Activated CD4-positive, alpha-beta T cell treated with anti-CD3 and anti-CD28 coated beads, Interleukin-2, amount 10 ng/mL, durations not matched to agents 24 days and 14 days (primary cell): ENCODE data around the gene EPPIN. TPM values are rescaled to one million over a fixed set of nuclear protein-coding genes. Genes with fewer than 3 reads are reported as not detected.

ENCODE experiments used
- DNase-seq: peaks from one replicate; pipeline ENCODE4 v3.0.0; 2022
- H3K27ac Mint-ChIP-seq: one replicate; pipeline ENCODE4 v1.8.0; 2022; ENCODE audit warnings: mild to moderate bottlenecking, mixed read lengths
- H3K27me3 Mint-ChIP-seq: one replicate; pipeline ENCODE4 v1.8.0; 2022; ENCODE audit warnings: mixed read lengths
- H3K36me3 Mint-ChIP-seq: one replicate; pipeline ENCODE4 v1.8.0; 2022; ENCODE audit warnings: low read depth, mild to moderate bottlenecking, mixed read lengths
- H3K4me1 Mint-ChIP-seq: one replicate; pipeline ENCODE4 v1.8.0; 2021; ENCODE audit warnings: mixed read lengths
- H3K4me3 Mint-ChIP-seq: one replicate; pipeline ENCODE4 v1.8.0; 2022; ENCODE audit warnings: mild to moderate bottlenecking, moderate library complexity, mixed read lengths
- H3K9me3 Mint-ChIP-seq: one replicate; pipeline ENCODE4 v1.8.0; 2021; ENCODE audit warnings: mixed read lengths
- intact Hi-C: fragments of 100-400 bp; cut with micrococcal nuclease; formaldehyde crosslinking; loops from one replicate; pipeline ENCODE4 v1.15.1; 2023
- total RNA-seq: library from RNA; stranded (reverse); gene quantifications from 2 replicates; pipeline ENCODE4 v1.2.3, GENCODE V29; 2022

EPPIN gene
- total RNA-seq, 1 donor from 2014 or later, result not detected

DNA sequence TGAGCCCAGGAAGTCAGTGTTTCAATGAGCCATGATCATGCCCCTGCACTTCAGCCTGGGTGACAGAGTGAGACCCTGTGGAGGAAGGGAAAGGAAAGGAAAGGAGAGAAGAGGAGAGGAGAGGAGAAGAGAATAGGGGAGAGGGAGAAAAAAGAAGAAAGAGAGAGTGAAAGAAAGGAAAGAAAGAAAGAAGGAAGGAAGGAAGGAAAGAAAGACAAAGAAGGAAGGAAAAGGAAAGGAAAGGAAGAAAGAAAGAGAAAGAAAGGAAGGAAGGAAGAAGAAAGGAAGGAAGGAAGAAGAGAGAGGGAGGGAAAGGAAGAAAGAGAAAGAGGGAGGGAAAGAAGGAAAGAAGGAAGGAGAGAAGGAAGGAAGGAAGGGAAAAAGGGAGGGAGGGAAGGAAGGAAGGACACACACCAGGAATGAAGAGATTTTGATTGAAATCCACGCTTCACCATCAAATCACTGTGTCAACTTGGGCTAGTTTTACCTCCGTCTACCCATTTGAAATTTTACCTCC, 17.6 kb upstream of the EPPIN start:
- no peak overlapping the region for H3K27ac Mint-ChIP-seq
- no peak for DNase-seq
- peaks cover 8% of the 10 kb centered on the region for H3K27me3 Mint-ChIP-seq
- H3K9me3 Mint-ChIP-seq, result peaks cover 3% of the 10 kb centered on the region
- H3K4me3 Mint-ChIP-seq, result no peak overlapping the region
- no peaks in the 10 kb centered on the region for H3K36me3 Mint-ChIP-seq
- intact Hi-C loops, result no loop called here
- H3K4me1 Mint-ChIP-seq, result no peaks in the 10 kb centered on the region

DNA sequence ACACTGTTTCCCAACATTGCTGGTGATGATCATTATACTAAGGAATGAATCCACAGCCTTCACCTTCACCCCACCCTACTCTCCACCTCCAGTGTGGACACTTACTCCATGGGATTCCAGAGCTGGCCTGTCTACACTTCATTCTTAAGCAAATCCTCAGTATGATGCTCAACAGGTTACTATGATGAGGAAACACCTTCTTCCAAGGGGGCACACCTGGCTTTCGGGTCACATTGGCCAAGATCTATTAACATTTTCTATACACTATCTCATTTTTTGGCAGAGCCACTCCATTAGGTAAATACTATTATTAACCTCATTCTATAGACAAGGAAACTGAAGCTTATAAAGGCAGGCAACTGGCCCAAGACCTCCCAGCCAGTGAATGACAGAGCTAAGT, 8.0 kb upstream of the EPPIN start:
- DNase-seq, result no peak
- H3K27me3 Mint-ChIP-seq, result peaks cover 3% of the 10 kb centered on the region
- H3K27ac Mint-ChIP-seq, result no peak overlapping the region
- H3K9me3 Mint-ChIP-seq, result no peaks in the 10 kb centered on the region
- H3K36me3 Mint-ChIP-seq, result no peaks in the 10 kb centered on the region
- intact Hi-C loops, result no loop called here
- H3K4me3 Mint-ChIP-seq, result no peak overlapping the region
- no peaks in the 10 kb centered on the region for H3K4me1 Mint-ChIP-seq

DNA sequence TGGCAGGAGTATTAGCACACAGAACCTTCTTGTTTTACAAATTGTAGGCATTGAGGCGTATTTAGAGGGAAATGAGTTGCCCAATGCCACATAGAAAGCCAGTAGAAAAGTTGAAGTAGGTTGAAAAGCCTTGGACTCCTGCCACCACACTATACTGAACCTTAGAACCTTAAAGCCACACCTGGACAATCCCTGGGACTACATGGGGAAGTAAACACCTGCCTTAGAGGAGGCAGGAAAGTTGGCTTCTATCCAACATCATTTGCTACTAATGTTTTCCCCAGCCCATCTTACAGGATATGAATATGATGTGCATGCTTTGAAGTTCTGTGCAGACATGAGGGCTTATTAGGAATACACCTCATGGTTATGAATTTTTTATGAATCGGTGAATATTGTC, 5.3 kb upstream of the EPPIN start:
- no peak overlapping the region for H3K4me3 Mint-ChIP-seq
- H3K27me3 Mint-ChIP-seq, result peaks cover 13% of the 10 kb centered on the region
- DNase-seq, result no peak
- intact Hi-C loops, result no loop called here
- H3K36me3 Mint-ChIP-seq, result no peaks in the 10 kb centered on the region
- no peak overlapping the region for H3K27ac Mint-ChIP-seq
- no peaks in the 10 kb centered on the region for H3K9me3 Mint-ChIP-seq
- no peaks in the 10 kb centered on the region for H3K4me1 Mint-ChIP-seq

DNA sequence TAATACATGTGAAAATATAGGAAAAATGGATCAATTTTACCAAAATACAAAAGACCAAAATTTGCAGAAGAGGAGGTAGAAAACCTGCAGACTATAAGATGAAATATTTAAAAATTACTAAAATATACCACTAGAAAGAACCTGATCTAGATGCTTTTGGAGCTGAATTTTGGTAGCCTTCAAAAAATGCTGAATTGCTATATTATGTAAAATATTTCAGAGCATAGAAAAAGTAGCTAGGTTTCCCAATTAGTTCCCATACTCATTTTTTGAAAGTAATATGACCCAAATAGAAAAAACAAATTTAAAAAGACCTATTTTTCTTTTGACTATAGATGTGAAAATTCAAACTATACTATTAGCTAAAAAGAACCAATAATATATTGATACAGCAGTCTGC, 3.6 kb upstream of the EPPIN start:
- Mint-ChIP-seq H3K4me3 (no peak overlapping the region), H3K9me3 (no peaks in the 10 kb centered on the region), H3K27ac (no peak overlapping the region), H3K27me3 (peaks cover 17% of the 10 kb centered on the region), H3K36me3 (no peaks in the 10 kb centered on the region), H3K4me1 (no peaks in the 10 kb centered on the region)
- DNase-seq, result no peak
- intact Hi-C loops, result no loop called here

DNA sequence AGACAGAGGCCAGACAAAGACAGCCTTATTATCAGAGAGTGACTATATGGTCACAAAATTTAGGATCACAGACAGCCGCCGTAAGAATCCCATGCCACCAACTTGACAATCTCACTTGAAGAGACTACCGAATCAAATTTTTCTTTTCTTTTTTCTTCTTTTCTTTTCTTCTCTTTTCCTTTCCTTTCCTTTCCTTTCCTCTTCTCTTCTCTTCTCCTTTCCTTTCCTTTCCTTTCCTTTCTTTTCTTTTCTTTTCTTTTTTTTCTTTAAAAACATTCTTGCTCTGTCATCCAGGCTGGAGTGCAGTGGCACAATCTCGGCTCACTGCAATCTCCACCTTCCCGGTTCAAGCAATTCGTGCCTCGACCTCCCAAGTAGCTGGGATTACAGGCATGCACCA, 1.2 kb upstream of the EPPIN start:
- Mint-ChIP-seq H3K36me3 (no peaks in the 10 kb centered on the region), H3K4me3 (no peak overlapping the region), H3K9me3 (no peaks in the 10 kb centered on the region), H3K27ac (no peak overlapping the region), H3K27me3 (peaks cover 25% of the 10 kb centered on the region), H3K4me1 (no peaks in the 10 kb centered on the region)
- intact Hi-C loops, result no loop called here
- DNase-seq, result no peak

DNA sequence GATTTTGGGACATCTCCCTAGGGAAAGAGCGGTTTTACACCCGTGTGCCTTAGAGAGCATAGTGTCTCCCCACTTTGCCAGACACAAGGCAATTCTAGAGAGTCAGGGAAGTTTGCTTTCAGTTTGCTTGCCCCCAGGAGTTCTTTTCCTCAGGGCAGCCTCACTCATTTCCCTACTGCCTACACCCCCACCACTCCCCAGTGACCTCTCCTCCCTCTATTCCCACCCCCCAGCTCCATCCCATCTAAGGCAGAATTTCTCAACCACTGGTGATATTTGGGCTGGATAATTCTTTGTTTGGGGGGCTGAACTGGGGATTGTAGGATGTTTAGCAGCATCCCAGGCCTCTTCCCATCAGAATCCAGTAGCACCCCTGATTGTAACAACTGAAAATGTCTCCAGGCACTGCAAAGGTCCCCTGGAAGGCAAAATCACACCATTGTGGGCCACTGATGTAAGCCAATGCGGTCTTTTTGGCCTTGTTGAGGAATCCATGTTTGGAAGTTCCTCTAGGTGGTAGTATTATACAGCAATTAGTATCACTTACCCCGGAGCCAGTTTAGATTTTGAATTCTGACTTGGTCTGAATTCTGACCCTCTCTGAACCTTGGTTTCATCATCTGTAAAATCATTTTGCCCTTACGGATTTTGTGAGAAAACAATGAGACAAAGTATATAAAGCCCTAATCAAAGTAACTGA, 1.3 kb downstream of the EPPIN start:
- H3K4me1 Mint-ChIP-seq, result no peaks in the 10 kb centered on the region
- H3K27me3 Mint-ChIP-seq, result peaks cover 25% of the 10 kb centered on the region
- intact Hi-C loops, result loop anchor here (1.0 kb wide), 1 partner anchor 225 kb away; no protein-coding TSS in a partner anchor

DNA sequence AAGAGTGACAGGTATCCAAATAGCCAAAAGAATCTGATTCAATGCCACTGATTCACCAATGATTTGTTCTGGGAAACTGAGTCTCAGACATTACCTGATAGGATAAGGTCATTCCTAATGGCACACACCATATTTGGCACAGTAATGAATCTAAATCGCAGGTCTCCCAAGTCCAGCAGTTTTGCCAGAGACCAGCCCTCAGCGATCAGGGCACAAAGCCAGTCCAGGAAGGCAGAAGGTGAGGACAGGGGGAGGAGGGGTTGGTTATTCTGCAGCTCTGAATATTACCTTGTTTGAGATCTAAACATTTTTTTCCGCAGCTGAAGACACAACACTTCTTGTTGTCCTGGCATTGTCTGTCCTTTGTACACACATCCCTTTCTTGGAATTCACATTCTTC, 1.9 kb downstream of the EPPIN start:
- no peak overlapping the region for H3K27ac Mint-ChIP-seq
- no peak overlapping the region for H3K4me3 Mint-ChIP-seq
- intact Hi-C loops, result no loop called here
- no peak for DNase-seq
- no peaks in the 10 kb centered on the region for H3K4me1 Mint-ChIP-seq
- no peaks in the 10 kb centered on the region for H3K36me3 Mint-ChIP-seq
- no peaks in the 10 kb centered on the region for H3K9me3 Mint-ChIP-seq
- H3K27me3 Mint-ChIP-seq, result peaks cover 24% of the 10 kb centered on the region

More for the DNA sequence above, 1.3 kb downstream of the EPPIN start:
- DNase-seq, result no peak
- no peaks in the 10 kb centered on the region for H3K9me3 Mint-ChIP-seq
- H3K36me3 Mint-ChIP-seq, result no peaks in the 10 kb centered on the region
- H3K27ac Mint-ChIP-seq, result no peak overlapping the region
- H3K4me3 Mint-ChIP-seq, result no peak overlapping the region

DNA sequence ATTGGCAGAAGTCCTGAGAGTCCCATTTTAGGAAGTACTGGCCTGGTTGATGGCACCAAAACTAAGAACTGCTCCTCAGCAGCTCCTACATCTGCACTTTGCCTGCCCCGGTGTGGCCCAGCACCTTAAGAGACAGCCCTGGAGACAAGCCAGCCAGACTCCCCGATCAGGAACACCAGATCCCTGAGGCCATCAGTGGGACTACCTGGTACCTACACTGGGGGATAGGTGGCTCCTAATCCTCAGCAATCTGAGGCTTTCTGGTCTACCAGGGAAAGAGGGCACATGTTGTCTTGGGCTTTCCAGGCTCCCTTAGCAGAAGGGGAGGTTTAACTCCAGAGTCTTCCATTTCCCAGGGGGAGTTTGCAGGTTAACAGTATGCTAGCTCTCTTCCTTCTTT, 7.8 kb downstream of the EPPIN start, which contains the start of gene WFDC6:
Gene WFDC6, minus strand, starts transcription at position 101 of the 400 bp plus-strand sequence. Its CDS starts 75 bp downstream, at position 26.
- intact Hi-C loops, result no loop called here
- no peaks in the 10 kb centered on the region for H3K9me3 Mint-ChIP-seq
- no peaks in the 10 kb centered on the region for H3K4me1 Mint-ChIP-seq
- no peak for DNase-seq
- H3K27me3 Mint-ChIP-seq, result peaks cover 9% of the 10 kb centered on the region
- no peak within 1 kb of the TSS for H3K27ac Mint-ChIP-seq
- no peak within 1 kb of the TSS for H3K4me3 Mint-ChIP-seq
- no peaks in the 10 kb centered on the region for H3K36me3 Mint-ChIP-seq

DNA sequence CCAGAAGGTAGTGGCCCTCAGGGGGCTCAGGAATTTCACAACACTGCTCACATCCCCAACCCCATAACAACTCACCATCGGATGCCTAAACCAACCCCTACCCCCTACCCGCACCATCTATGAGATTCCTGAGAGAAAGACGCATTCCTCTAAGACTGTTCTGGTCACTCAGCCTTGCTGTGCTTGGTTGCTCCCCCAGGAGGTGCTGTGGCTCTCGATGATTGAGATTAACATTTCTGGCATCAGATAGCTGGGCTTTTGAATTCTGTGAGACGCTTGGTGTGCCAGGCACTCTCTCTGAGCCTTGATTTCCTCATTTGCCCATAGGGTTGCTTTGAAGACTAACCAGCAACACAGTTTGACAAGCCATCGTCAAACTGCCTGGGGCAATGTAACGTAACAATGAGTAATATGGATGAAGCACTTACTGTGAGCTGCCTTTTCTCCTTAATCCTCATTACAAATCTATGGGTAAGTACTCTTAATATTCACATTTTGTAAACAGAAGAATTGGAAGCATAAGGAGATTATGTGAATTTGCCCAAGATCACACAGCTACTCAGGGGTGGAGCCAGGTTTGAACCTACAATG, 8.9 kb downstream of the EPPIN start:
- H3K36me3 Mint-ChIP-seq, result no peaks in the 10 kb centered on the region
- H3K9me3 Mint-ChIP-seq, result no peaks in the 10 kb centered on the region
- no peak overlapping the region for H3K27ac Mint-ChIP-seq
- peaks cover 5% of the 10 kb centered on the region for H3K27me3 Mint-ChIP-seq
- intact Hi-C loops, result no loop called here
- no peak overlapping the region for H3K4me3 Mint-ChIP-seq
- no peaks in the 10 kb centered on the region for H3K4me1 Mint-ChIP-seq
- DNase-seq, result no peak

DNA sequence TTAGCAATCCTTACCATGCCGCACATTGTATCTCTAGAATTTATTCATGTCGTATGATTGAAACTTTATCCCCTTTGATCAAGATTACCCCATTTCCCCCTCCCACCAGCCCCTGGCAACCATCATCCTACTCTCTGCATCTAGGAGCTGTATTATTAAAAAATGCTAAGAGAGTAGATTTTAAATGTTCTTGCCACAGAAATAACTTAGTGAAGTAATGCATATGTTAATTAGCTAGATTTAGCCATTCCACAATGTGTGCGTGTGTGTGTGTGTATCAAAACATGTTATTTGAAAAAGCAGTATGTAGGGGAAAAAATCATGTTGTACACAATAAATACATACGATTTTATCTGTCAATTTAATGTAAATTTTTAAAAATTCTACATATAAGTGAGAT, 19.9 kb downstream of the EPPIN start:
- intact Hi-C loops, result no loop called here
- Mint-ChIP-seq H3K9me3 (no peaks in the 10 kb centered on the region), H3K27me3 (peaks cover 29% of the 10 kb centered on the region), H3K36me3 (no peaks in the 10 kb centered on the region), H3K4me3 (no peak overlapping the region), H3K4me1 (no peaks in the 10 kb centered on the region), H3K27ac (no peak overlapping the region)
- DNase-seq, result no peak

DNA sequence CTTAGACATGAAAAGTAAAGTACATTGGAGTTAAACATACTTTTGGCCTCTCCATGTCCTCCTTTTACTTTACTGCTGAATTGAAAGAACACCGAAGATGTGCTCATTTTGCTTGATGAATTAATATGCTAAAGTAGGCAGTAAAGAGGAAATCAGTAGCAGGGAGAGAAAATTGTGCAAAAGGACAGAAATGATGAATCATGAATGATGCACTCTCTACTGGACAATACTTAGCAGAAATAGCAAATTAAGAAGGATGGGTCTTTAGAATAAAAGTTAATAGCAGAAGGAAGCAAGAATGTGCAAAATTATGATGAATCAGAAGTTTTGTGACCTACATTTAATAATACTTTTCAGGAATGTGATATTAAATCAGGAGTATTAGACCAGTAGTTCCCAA, 23.4 kb downstream of the EPPIN start:
- intact Hi-C loops, result no loop called here
- Mint-ChIP-seq H3K4me3 (no peak overlapping the region), H3K27ac (no peak overlapping the region), H3K27me3 (peaks cover 31% of the 10 kb centered on the region), H3K4me1 (no peaks in the 10 kb centered on the region), H3K36me3 (no peaks in the 10 kb centered on the region), H3K9me3 (no peaks in the 10 kb centered on the region)
- DNase-seq, result no peak

DNA sequence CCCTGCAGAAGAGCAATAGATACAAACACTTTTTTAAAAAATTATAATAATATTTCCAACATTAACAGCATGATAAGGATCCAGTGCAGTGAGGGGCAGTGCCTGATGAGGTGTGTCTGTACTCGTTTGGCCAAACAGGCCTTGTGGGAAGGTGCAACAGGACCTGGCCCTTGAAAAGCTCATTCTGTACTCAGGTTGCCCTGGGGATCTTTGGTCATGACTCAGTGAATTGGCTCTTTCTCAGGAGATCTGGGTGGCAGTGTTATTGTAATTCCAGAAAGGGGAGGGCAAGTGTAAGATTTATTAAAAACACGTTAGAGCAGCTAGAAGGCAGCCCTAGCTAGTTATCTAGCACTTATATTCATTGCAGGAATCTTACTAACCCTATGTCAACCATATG, 28.9 kb downstream of the EPPIN start:
- Mint-ChIP-seq H3K27ac (no peak overlapping the region), H3K4me3 (no peak overlapping the region), H3K4me1 (no peaks in the 10 kb centered on the region), H3K36me3 (no peaks in the 10 kb centered on the region), H3K9me3 (no peaks in the 10 kb centered on the region), H3K27me3 (peaks cover 19% of the 10 kb centered on the region)
- no peak for DNase-seq
- intact Hi-C loops, result no loop called here

DNA sequence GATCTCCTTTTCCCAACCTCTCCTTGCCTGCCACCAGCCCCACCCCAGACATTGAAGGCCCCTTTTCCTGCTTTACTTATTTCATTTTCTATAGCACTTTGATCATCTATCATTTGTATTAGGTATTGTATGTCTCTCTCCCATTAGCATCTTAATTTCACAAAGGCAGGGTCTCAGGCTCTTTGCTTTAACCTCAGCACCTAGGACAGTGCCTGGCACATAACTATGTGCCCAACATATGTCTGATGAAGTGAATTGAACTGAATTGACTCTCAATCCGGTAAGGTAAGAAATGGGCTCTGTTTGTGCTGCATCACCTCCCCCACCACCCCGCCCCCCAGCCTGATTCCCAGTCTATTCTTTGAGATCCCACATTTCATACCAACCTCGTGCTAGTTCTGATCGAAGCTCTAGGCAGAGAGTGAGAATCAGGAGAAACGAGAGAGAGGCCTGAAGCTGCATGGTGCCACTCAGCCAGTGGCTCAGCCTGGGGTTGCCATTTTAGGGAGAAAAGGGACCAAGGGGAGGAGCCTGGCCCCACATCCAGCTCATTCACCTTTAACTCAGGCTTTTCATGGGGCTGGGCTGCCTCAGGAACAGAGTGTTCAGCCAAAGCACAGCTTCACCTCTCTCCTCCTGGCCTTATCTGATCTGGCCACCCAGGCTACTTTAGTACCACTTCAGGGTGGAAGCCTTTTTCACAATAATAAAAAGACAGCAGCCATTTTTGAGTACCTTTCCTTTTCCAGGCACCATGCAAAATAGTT, 31.9 kb downstream of the EPPIN start, which contains the start of gene SPINT3:
Gene SPINT3, minus strand, starts transcription at position 476 of the 767 bp plus-strand sequence. Its CDS starts 14 bp downstream, at position 462.
- Mint-ChIP-seq H3K27ac (no peak within 1 kb of the TSS), H3K27me3 (peaks cover 16% of the 10 kb centered on the region), H3K36me3 (no peaks in the 10 kb centered on the region), H3K4me1 (no peaks in the 10 kb centered on the region), H3K4me3 (no peak within 1 kb of the TSS), H3K9me3 (no peaks in the 10 kb centered on the region)
- intact Hi-C loops, result no loop called here
- DNase-seq, result no peak
